Neutrophil (primary cell): ENCODE measurements around the gene CALN1.

Experiments
- H3K27ac ChIP-seq: fragments of 200-600 bp; sonication (generic); 2 replicates; pipeline ENCODE4 v1.5.1; 2016; ENCODE audit warnings: mild to moderate bottlenecking, moderate library complexity
- H3K27me3 ChIP-seq: fragments of 200-600 bp; sonication (generic); 2 replicates; pipeline ENCODE4 v1.6.0; 2016; ENCODE audit warnings: mild to moderate bottlenecking
- H3K36me3 ChIP-seq: fragments of 200-600 bp; sonication (generic); 2 replicates; pipeline ENCODE4 v1.5.1; 2017
- H3K4me1 ChIP-seq, 2 experiments: fragments of 200-600 bp in 1 of 2; sonication (generic) in 1 of 2; 1 replicate in 1 of 2; 2 replicates in 1 of 2; pipeline versions ENCODE4 v1.5.1 to v1.6.1; 2013 to 2016; ENCODE audit warnings: low read depth in 1 of 2, low read length in 1 of 2, mild to moderate bottlenecking in 1 of 2, moderate library complexity in 1 of 2; ENCODE audit not compliant: control insufficient read depth in 1 of 2, insufficient read depth in 1 of 2
- H3K4me3 ChIP-seq, 2 experiments: fragments of 200-600 bp in 1 of 2; sonication (generic) in 1 of 2; 1 replicate in 1 of 2; 2 replicates in 1 of 2; pipeline ENCODE4 v1.5.1; 2013 to 2016; ENCODE audit warnings: low read depth in 1 of 2, low read length in 1 of 2, mild to moderate bottlenecking in 1 of 2, moderate library complexity in 1 of 2
- H3K9me3 ChIP-seq: fragments of 200-600 bp; sonication (generic); 2 replicates; pipeline ENCODE4 v1.5.1; 2016
- CTCF ChIP-seq: fragments of 200-600 bp; sonication (generic); IDR thresholded peaks from 2 replicates; pipeline ENCODE4 v1.5.1; 2016; ENCODE audit warnings: antibody characterized with exemption

The CALN1 gene

GRCh38 chr7:72163271-72163670 is 248.9 kb downstream of the CALN1 start:
- Histone ChIP-seq H3K36me3 (no peaks in the 10 kb centered on the region), H3K4me1 (no peaks in the 10 kb centered on the region), H3K9me3 (no peaks in the 10 kb centered on the region), H3K27ac (no peak overlapping the region), H3K4me3 (no peak overlapping the region), H3K27me3 (no peaks in the 10 kb centered on the region)
- TF ChIP-seq CTCF: no peak

- Histone ChIP-seq H3K27ac (no peak overlapping the region), H3K27me3 (no peaks in the 10 kb centered on the region), H3K4me1 (no peaks in the 10 kb centered on the region), H3K9me3 (no peaks in the 10 kb centered on the region), H3K36me3 (no peaks in the 10 kb centered on the region), H3K4me3 (no peak overlapping the region)
- no peak for TF ChIP-seq CTCF
Observed at GRCh38 chr7:72161534-72161933, 250.6 kb downstream of the CALN1 start.

GRCh38 chr7:72159911-72160310 is 252.2 kb downstream of the CALN1 start:
- no peak for TF ChIP-seq CTCF
- no peaks in the 10 kb centered on the region for H3K36me3 ChIP-seq
- H3K9me3 ChIP-seq: no peaks in the 10 kb centered on the region
- no peaks in the 10 kb centered on the region for H3K27me3 ChIP-seq
- H3K27ac ChIP-seq: no peak overlapping the region
- no peaks in the 10 kb centered on the region for H3K4me1 ChIP-seq
- H3K4me3 ChIP-seq: no peak overlapping the region

- H3K27ac ChIP-seq: no peak overlapping the region
- no peaks in the 10 kb centered on the region for H3K9me3 ChIP-seq
- H3K27me3 ChIP-seq: no peaks in the 10 kb centered on the region
- no peak for TF ChIP-seq CTCF
- no peak overlapping the region for H3K4me3 ChIP-seq
- no peaks in the 10 kb centered on the region for H3K4me1 ChIP-seq
- H3K36me3 ChIP-seq: no peaks in the 10 kb centered on the region
Observed at GRCh38 chr7:72156671-72157070, 255.5 kb downstream of the CALN1 start.

- H3K27ac ChIP-seq: no peak overlapping the region
- no peaks in the 10 kb centered on the region for H3K36me3 ChIP-seq
- no peaks in the 10 kb centered on the region for H3K27me3 ChIP-seq
- H3K4me1 ChIP-seq: no peaks in the 10 kb centered on the region
- no peak overlapping the region for H3K4me3 ChIP-seq
- TF ChIP-seq CTCF: no peak
- H3K9me3 ChIP-seq: no peaks in the 10 kb centered on the region
Observed at GRCh38 chr7:72153132-72153512, 259.0 kb downstream of the CALN1 start.
